ENCODE data around the gene NACA.

NACA gene

DNA sequence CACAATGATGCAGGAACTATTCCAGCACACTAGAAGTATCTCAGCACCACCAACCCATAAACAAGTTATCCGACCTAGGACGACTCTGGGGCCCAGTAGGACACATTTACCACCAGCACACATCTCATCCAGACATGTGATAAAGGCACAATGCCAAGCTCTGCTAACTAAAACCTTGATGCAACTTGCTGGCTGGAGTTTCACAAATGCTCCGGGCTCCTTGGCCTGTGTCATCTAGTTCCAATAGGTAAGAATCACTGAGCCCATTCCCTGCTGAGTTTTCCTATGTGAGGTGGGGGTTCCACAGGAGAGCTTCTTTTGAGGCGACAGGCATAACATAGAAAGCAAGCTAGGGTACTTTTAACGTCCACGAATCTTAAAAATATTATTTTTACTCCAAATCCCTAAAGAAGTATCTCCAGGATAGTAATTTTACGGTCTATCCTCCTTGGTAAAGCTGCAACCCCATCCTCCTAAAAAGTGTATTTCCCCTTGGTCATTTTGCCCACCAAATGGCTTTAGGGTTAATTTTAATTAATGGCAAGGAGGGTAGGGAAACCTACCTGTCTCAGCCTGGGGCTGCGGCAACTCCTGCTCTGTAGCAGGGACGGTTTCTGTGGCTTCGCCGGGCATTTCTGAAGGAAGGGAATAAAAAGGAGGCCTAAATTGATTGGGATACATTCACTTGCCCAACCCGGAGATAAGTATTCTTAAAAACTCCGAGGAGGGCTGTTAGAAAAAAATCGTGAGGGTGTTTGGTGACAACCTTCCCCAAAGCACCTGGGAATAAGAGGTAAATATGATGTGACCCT lies 1.0 kb downstream of the NACA start:
- peak overlapping the region; percentile 92 for H3K4me3 ChIP-seq (ENCODE audit: low read depth, low read length)
- peak overlapping the region; percentile 99 for H3K9ac ChIP-seq (ENCODE audit: low read length)
- H3K27me3 ChIP-seq (ENCODE audit: control insufficient read depth, insufficient read depth, low read length): no peaks in the 10 kb centered on the region
- H3K27ac ChIP-seq (ENCODE audit: low read depth, low read length): peak overlapping the region; percentile 97
- H3K36me3 ChIP-seq (ENCODE audit: control insufficient read depth, insufficient read depth, low read length): peaks cover 71% of the 10 kb centered on the region
- H3K4me1 ChIP-seq (ENCODE audit: control insufficient read depth, insufficient read depth, low read length): peaks cover 31% of the 10 kb centered on the region
- H3K9me3 ChIP-seq (ENCODE audit: control insufficient read depth, insufficient read depth, low read depth, low read length): no peaks in the 10 kb centered on the region

DNA sequence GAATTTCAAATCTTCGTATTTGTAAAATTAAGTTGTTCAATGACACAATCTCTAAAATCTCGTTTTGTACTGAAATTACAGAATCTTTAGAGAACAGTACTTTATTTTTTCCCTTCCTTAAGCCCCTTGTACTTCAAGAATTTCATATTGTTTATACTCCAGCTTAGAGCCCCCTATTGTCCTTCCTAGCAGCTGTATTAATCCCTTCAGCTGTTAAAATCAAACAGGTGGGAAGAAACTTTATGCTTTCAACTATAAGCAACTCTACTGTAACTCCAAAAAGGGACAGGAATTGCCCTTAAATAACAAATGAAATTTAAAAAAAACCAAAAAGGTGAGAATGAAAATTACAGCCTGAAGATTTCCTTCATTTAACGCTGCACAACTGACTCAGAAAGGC lies 1.7 kb downstream of the NACA start:
- H3K27me3 ChIP-seq (ENCODE audit: control insufficient read depth, insufficient read depth, low read length): no peaks in the 10 kb centered on the region
- peak overlapping the region; percentile 97; the same call in 1 of the 2 replicates for H3K27ac ChIP-seq (ENCODE audit: low read depth, low read length)
- peak overlapping the region; percentile 92 for H3K4me3 ChIP-seq (ENCODE audit: low read depth, low read length)
- H3K36me3 ChIP-seq (ENCODE audit: control insufficient read depth, insufficient read depth, low read length): peaks cover 69% of the 10 kb centered on the region
- no peaks in the 10 kb centered on the region for H3K9me3 ChIP-seq (ENCODE audit: control insufficient read depth, insufficient read depth, low read depth, low read length)
- H3K9ac ChIP-seq (ENCODE audit: low read length): peak overlapping the region; percentile 99
- H3K4me1 ChIP-seq (ENCODE audit: control insufficient read depth, insufficient read depth, low read length): peaks cover 31% of the 10 kb centered on the region

DNA sequence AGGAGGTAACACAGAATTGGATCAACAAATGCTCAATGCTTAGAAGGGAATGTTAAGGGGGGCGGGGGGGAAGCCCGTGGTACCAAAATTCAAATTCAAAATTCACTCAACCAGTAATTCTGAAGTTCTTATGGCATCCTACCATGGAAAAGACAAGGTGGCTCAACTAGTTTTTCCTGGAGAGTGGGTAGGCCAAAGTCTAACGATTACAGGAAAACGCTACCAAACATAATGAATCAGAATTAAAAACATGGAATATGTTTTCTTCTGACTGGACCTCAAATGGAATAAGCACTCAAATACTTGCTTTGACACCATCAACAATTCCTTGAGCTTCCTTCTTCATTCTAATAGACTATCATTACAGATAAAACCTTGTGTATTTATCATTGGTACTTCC lies 2.3 kb downstream of the NACA start:
- Histone ChIP-seq H3K9me3 (ENCODE audit: control insufficient read depth, insufficient read depth, low read depth, low read length) (no peaks in the 10 kb centered on the region), H3K4me1 (ENCODE audit: control insufficient read depth, insufficient read depth, low read length) (peaks cover 31% of the 10 kb centered on the region), H3K27ac (ENCODE audit: low read depth, low read length) (no peak overlapping the region), H3K4me3 (ENCODE audit: low read depth, low read length) (peak overlapping the region; percentile 92), H3K36me3 (ENCODE audit: control insufficient read depth, insufficient read depth, low read length) (peaks cover 67% of the 10 kb centered on the region), H3K9ac (ENCODE audit: low read length) (no peak overlapping the region), H3K27me3 (ENCODE audit: control insufficient read depth, insufficient read depth, low read length) (no peaks in the 10 kb centered on the region)

DNA sequence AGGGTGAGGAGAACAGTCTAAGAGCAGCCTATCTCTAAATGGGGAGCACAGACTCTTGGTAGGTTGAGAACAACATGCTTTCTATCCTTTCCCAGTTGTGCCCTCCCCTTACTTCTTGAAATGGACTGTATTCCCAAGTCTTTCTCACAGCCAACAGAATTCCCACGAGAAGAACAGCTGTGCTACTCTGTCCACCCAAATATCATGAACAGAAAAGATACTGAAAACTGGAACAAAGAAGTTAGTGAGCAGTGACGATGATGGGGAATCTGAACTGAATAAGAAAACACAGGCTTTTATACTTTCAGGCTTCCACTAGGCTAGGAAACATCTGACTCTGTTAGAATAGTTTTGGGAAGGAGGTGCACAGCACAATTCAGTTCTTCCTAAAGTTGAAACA lies 3.4 kb downstream of the NACA start:
- Histone ChIP-seq H3K27me3 (ENCODE audit: control insufficient read depth, insufficient read depth, low read length) (no peaks in the 10 kb centered on the region), H3K4me3 (ENCODE audit: low read depth, low read length) (peak overlapping the region; percentile 92), H3K9ac (ENCODE audit: low read length) (no peak overlapping the region), H3K27ac (ENCODE audit: low read depth, low read length) (no peak overlapping the region), H3K4me1 (ENCODE audit: control insufficient read depth, insufficient read depth, low read length) (peaks cover 31% of the 10 kb centered on the region), H3K9me3 (ENCODE audit: control insufficient read depth, insufficient read depth, low read depth, low read length) (no peaks in the 10 kb centered on the region), H3K36me3 (ENCODE audit: control insufficient read depth, insufficient read depth, low read length) (peaks cover 62% of the 10 kb centered on the region)

DNA sequence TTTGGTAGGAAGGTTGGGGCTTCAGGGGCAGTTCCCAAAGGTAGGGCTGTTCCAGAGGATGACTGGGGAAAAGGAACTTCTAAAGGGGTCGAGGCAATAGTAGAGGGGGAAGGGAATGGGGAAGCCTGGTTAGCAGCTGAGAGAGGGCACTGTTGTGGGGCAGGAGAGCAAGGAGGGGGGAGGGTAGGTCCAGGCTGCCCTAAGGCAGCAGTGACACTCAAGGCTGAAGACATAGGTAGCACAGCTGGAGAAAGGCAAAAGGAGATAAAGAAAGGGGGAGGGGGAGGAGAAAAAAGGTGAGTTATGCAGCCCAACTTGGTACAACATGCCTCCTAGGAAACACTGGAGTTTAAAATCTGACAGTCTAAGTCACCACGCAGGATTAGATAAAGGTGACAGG lies 3.9 kb downstream of the NACA start:
- H3K9me3 ChIP-seq (ENCODE audit: control insufficient read depth, insufficient read depth, low read depth, low read length): no peaks in the 10 kb centered on the region
- peak overlapping the region; percentile 92 for H3K4me3 ChIP-seq (ENCODE audit: low read depth, low read length)
- no peak overlapping the region for H3K27ac ChIP-seq (ENCODE audit: low read depth, low read length)
- H3K27me3 ChIP-seq (ENCODE audit: control insufficient read depth, insufficient read depth, low read length): no peaks in the 10 kb centered on the region
- H3K36me3 ChIP-seq (ENCODE audit: control insufficient read depth, insufficient read depth, low read length): peaks cover 67% of the 10 kb centered on the region
- H3K9ac ChIP-seq (ENCODE audit: low read length): no peak overlapping the region
- peaks cover 35% of the 10 kb centered on the region for H3K4me1 ChIP-seq (ENCODE audit: control insufficient read depth, insufficient read depth, low read length)

DNA sequence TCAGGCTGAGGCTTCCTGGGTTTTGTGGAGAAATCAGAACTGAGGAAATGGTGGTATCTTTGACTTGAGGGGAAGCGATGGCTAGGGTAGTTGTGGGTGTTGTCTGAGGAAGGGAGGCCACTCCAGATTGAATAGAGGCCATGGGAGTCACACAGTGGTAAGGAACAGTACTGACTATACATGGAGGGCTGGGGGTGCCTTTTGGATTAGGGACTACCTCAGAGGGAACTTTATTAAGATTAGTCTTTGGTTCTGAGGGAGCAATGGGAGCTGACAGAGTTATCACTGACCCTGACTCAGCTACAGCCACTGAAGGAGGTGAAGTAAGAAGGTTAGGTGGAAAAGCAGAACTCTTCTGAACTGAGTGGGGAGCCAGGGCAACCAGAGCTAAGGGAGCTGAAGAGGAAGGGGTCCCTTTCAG lies 4.4 kb downstream of the NACA start:
- H3K9ac ChIP-seq (ENCODE audit: low read length): no peak overlapping the region
- no peaks in the 10 kb centered on the region for H3K27me3 ChIP-seq (ENCODE audit: control insufficient read depth, insufficient read depth, low read length)
- H3K27ac ChIP-seq (ENCODE audit: low read depth, low read length): no peak overlapping the region
- H3K36me3 ChIP-seq (ENCODE audit: control insufficient read depth, insufficient read depth, low read length): peaks cover 72% of the 10 kb centered on the region
- peak overlapping the region; percentile 92; the same call in 1 of the 2 replicates for H3K4me3 ChIP-seq (ENCODE audit: low read depth, low read length)
- peaks cover 37% of the 10 kb centered on the region for H3K4me1 ChIP-seq (ENCODE audit: control insufficient read depth, insufficient read depth, low read length)
- no peaks in the 10 kb centered on the region for H3K9me3 ChIP-seq (ENCODE audit: control insufficient read depth, insufficient read depth, low read depth, low read length)

DNA sequence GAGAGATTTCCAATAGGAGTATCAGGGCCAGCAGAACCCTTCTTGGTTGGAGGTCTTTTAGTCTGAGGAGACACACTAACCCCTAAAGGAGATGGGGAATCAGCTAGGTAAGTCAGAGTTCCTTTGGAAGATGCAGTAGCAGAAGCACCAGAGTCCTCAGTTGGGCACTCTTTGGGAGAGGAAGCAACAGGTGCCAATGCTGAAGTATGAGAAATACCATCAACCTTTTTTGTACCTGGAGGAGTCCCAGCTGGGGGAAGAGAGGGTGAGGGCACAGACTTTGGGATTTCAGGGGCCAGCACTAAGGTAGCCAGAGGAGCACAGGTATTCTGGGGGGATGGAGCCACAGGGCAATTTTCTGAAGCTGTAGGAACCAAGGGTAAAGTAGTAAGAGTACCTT lies 6.0 kb downstream of the NACA start:
- H3K4me3 ChIP-seq (ENCODE audit: low read depth, low read length): no peak overlapping the region
- no peaks in the 10 kb centered on the region for H3K9me3 ChIP-seq (ENCODE audit: control insufficient read depth, insufficient read depth, low read depth, low read length)
- no peak overlapping the region for H3K9ac ChIP-seq (ENCODE audit: low read length)
- H3K36me3 ChIP-seq (ENCODE audit: control insufficient read depth, insufficient read depth, low read length): peaks cover 83% of the 10 kb centered on the region
- no peak overlapping the region for H3K27ac ChIP-seq (ENCODE audit: low read depth, low read length)
- H3K4me1 ChIP-seq (ENCODE audit: control insufficient read depth, insufficient read depth, low read length): peaks cover 37% of the 10 kb centered on the region
- no peaks in the 10 kb centered on the region for H3K27me3 ChIP-seq (ENCODE audit: control insufficient read depth, insufficient read depth, low read length)

DNA sequence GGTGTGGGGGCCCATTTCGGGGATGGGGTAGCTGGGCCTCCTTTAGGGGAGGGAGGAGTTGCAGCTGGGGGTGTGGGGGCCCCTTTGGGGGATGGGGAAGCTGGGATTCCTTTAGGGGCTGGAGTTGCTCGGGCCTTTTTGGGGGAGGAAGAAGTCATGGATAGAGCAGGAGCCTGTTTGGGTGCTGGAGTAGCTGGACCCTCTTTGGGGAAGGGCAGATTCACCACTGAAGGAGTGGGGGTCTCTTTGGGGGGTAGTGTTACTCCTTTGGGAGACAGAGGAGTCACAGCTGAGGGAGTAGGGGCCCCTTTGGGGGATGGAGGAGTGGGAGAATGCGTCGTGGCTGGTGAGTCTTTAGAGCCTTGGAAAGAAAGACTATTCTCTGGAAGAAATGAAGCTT lies 6.5 kb downstream of the NACA start:
- Histone ChIP-seq H3K9ac (ENCODE audit: low read length) (no peak overlapping the region), H3K27ac (ENCODE audit: low read depth, low read length) (no peak overlapping the region), H3K27me3 (ENCODE audit: control insufficient read depth, insufficient read depth, low read length) (no peaks in the 10 kb centered on the region), H3K9me3 (ENCODE audit: control insufficient read depth, insufficient read depth, low read depth, low read length) (no peaks in the 10 kb centered on the region), H3K4me3 (ENCODE audit: low read depth, low read length) (no peak overlapping the region), H3K36me3 (ENCODE audit: control insufficient read depth, insufficient read depth, low read length) (peaks cover 83% of the 10 kb centered on the region), H3K4me1 (ENCODE audit: control insufficient read depth, insufficient read depth, low read length) (peaks cover 34% of the 10 kb centered on the region)

DNA sequence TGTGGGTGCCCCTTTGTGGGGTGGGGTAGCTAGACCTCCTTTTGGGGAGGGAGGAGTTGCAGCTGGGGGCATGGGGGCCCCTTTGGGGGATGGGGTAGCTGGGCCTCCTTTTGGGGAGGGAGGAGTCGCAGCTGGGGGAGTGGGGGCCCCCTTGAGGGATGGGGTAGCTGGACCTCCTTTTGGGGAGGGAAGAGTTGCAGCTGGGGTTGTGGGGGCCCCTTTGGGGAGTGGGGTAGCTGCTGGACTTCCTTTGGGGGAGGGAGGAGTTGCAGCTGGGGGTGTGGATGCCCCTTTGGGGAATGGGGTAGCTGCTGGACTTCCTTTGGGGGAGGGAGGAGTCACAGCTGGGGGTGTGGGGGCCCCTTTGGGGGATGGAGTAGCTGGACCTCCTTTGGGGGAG lies 7.0 kb downstream of the NACA start:
- no peak overlapping the region for H3K27ac ChIP-seq (ENCODE audit: low read depth, low read length)
- H3K4me1 ChIP-seq (ENCODE audit: control insufficient read depth, insufficient read depth, low read length): peaks cover 33% of the 10 kb centered on the region
- no peaks in the 10 kb centered on the region for H3K9me3 ChIP-seq (ENCODE audit: control insufficient read depth, insufficient read depth, low read depth, low read length)
- H3K36me3 ChIP-seq (ENCODE audit: control insufficient read depth, insufficient read depth, low read length): peaks cover 83% of the 10 kb centered on the region
- H3K27me3 ChIP-seq (ENCODE audit: control insufficient read depth, insufficient read depth, low read length): no peaks in the 10 kb centered on the region
- H3K4me3 ChIP-seq (ENCODE audit: low read depth, low read length): no peak overlapping the region
- no peak overlapping the region for H3K9ac ChIP-seq (ENCODE audit: low read length)

DNA sequence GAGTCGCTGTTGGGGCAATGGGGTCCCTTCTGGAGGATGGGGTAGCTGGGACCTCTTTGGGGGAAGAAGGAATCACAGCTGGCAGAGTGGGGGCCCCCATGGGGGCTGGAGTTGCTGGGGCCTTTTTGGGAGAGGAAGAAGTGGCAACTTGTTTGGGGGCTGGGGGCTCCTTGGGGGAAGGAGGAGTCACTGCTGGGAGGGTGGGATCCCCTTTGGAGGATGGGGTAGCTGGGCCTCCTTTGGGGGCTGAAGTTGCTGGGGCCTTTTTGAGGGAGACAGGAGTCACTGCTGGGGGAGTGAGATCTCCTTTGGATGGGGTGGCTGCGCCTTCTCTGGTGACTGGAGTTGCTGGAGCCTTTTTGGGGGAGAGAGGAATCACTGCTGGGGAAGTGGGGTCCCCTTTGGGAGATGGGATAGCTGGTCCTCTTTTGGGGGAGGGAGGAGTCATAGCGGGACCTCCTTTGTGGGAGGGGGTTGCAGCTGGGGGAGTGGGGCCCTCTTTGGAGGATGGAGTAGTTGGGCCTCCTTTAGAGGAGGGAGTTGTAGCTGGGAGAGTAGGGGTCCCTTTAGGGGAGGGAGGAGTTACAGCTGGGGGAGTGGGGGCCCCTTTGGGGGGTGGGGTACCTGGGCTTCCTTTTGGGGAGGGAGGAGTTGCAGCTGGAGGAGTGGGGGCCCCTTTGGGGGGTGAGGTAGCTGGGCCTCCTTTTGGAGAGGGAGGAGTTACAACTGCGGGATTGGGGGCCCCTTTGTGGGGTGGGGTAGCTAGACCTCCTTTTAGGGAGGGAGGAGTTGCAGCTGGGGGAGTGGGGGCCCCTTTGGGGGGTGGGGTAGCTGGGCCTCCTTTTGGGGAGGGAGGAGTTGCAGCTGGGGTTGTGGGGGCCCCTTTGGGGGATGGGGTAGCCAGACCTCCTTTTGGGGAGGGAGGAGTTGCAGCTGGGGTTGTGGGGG lies 7.9 kb downstream of the NACA start:
- Histone ChIP-seq H3K36me3 (ENCODE audit: control insufficient read depth, insufficient read depth, low read length) (peaks cover 83% of the 10 kb centered on the region), H3K4me3 (ENCODE audit: low read depth, low read length) (no peak overlapping the region), H3K4me1 (ENCODE audit: control insufficient read depth, insufficient read depth, low read length) (peaks cover 23% of the 10 kb centered on the region), H3K27ac (ENCODE audit: low read depth, low read length) (no peak overlapping the region), H3K9ac (ENCODE audit: low read length) (no peak overlapping the region), H3K9me3 (ENCODE audit: control insufficient read depth, insufficient read depth, low read depth, low read length) (no peaks in the 10 kb centered on the region), H3K27me3 (ENCODE audit: control insufficient read depth, insufficient read depth, low read length) (no peaks in the 10 kb centered on the region)

DNA sequence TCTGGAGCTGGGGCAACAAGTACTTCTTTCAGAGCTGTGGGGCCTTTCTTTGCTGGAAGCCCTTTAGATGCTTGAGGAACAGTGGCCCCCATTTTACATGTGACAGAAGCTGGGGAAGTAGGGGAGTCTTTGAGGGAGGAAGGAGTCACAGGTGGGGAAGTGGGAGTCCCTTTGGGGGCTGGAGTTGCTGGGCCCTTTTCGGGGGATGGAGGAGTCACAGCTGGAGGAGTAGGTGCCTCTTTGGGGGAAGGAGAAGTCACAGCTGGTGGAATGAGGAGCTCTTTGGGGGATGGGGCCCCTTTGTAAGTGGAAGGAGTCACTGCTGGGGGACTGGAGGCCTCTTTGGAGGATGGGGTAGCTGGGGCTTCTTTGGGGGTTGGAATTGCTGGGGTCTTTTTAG lies 8.6 kb downstream of the NACA start:
- peaks cover 16% of the 10 kb centered on the region for H3K4me1 ChIP-seq (ENCODE audit: control insufficient read depth, insufficient read depth, low read length)
- H3K27ac ChIP-seq (ENCODE audit: low read depth, low read length): no peak overlapping the region
- peaks cover 81% of the 10 kb centered on the region for H3K36me3 ChIP-seq (ENCODE audit: control insufficient read depth, insufficient read depth, low read length)
- H3K27me3 ChIP-seq (ENCODE audit: control insufficient read depth, insufficient read depth, low read length): no peaks in the 10 kb centered on the region
- H3K9ac ChIP-seq (ENCODE audit: low read length): no peak overlapping the region
- no peaks in the 10 kb centered on the region for H3K9me3 ChIP-seq (ENCODE audit: control insufficient read depth, insufficient read depth, low read depth, low read length)
- no peak overlapping the region for H3K4me3 ChIP-seq (ENCODE audit: low read depth, low read length)

All from HUES6 (cell line).